Skeletal muscle satellite cell (primary cell): ENCODE data around the gene CLP1.
A peak's percentile ranks its signal among the peaks of the same experiment; 100 is the strongest.

Experiments used
- H3K27me3 ChIP-seq: 2 replicates; pipeline ENCODE4 v1.7.0; 2013; ENCODE audit warnings: low read length; ENCODE audit not compliant: control insufficient read depth, insufficient read depth
- H3K36me3 ChIP-seq: 2 replicates; pipeline ENCODE4 v1.7.0; 2013; ENCODE audit warnings: mild to moderate bottlenecking, control low read depth, low read length; ENCODE audit not compliant: insufficient read depth
- H3K4me1 ChIP-seq: 2 replicates; pipeline ENCODE4 v1.7.0; 2013; ENCODE audit warnings: low read length; ENCODE audit not compliant: control insufficient read depth, insufficient read depth
- H3K4me2 ChIP-seq: 2 replicates; pipeline ENCODE4 v1.7.0; 2013; ENCODE audit warnings: mild to moderate bottlenecking, low read length
- H3K4me3 ChIP-seq: 2 replicates; pipeline ENCODE4 v1.7.0; 2013; ENCODE audit warnings: low read length
- H3K9ac ChIP-seq: 2 replicates; pipeline ENCODE4 v1.7.0; 2013; ENCODE audit warnings: mild to moderate bottlenecking, low read depth, low read length, moderate library complexity
- H3K9me3 ChIP-seq: replicated peaks from 2 replicates; pipeline ENCODE4 v1.7.0; 2013; ENCODE audit warnings: mild to moderate bottlenecking, control low read depth, low read length

Gene CLP1

GRCh38 chr11:57632116-57632515 lies 25.4 kb upstream of the CLP1 start:
- H3K9me3 ChIP-seq, result no peaks in the 10 kb centered on the region
- H3K4me1 ChIP-seq, result no peaks in the 10 kb centered on the region
- no peaks in the 10 kb centered on the region for H3K36me3 ChIP-seq
- no peak overlapping the region for H3K4me3 ChIP-seq
- H3K9ac ChIP-seq, result no peak overlapping the region
- peaks cover 51% of the 10 kb centered on the region for H3K27me3 ChIP-seq
- H3K4me2 ChIP-seq, result no peak overlapping the region

- H3K9ac ChIP-seq, result no peak overlapping the region
- no peaks in the 10 kb centered on the region for H3K9me3 ChIP-seq
- peaks cover 51% of the 10 kb centered on the region for H3K27me3 ChIP-seq
- no peak overlapping the region for H3K4me3 ChIP-seq
- H3K36me3 ChIP-seq, result no peaks in the 10 kb centered on the region
- H3K4me1 ChIP-seq, result peaks cover 6% of the 10 kb centered on the region
- H3K4me2 ChIP-seq, result no peak overlapping the region
These were observed 24.0 kb upstream of the CLP1 start for GRCh38 chr11:57633394-57634070.

DNA sequence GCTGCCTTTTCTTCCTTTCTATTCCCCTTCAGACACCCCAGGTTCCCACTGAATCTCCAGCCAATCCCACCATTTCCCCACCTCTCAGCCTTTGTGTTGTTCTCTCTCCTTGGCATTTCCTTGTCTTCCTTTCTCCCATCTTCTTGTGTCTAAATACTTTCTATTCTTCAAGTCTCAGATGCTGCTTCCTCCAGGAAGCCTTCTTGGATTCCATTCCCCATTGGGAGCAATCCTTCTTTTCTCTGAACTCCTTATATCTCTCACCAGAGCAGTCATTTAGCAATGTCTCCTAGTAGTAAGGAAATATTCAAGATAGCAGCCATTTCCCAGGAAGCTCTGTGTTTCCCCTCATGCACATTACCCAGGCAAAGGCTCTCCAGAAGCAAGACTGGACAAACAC lies 23.3 kb upstream of the CLP1 start:
- Histone ChIP-seq H3K4me3 (no peak overlapping the region), H3K27me3 (peaks cover 45% of the 10 kb centered on the region), H3K36me3 (no peaks in the 10 kb centered on the region), H3K4me1 (peaks cover 7% of the 10 kb centered on the region), H3K9ac (no peak overlapping the region), H3K4me2 (no peak overlapping the region), H3K9me3 (no peaks in the 10 kb centered on the region)

GRCh38 chr11:57635246-57635645 lies 22.3 kb upstream of the CLP1 start:
- Histone ChIP-seq H3K4me3 (no peak overlapping the region), H3K27me3 (peaks cover 41% of the 10 kb centered on the region), H3K36me3 (no peaks in the 10 kb centered on the region), H3K9me3 (no peaks in the 10 kb centered on the region), H3K4me1 (peaks cover 16% of the 10 kb centered on the region), H3K4me2 (no peak overlapping the region), H3K9ac (no peak overlapping the region)

GRCh38 chr11:57637626-57638004 lies 19.9 kb upstream of the CLP1 start:
- peak overlapping the region; percentile 99 for H3K4me2 ChIP-seq
- peak overlapping the region; percentile 95 for H3K9ac ChIP-seq
- peaks cover 23% of the 10 kb centered on the region for H3K27me3 ChIP-seq
- peaks cover 27% of the 10 kb centered on the region for H3K4me1 ChIP-seq
- no peaks in the 10 kb centered on the region for H3K36me3 ChIP-seq
- H3K4me3 ChIP-seq, result peak overlapping the region; percentile 92
- no peaks in the 10 kb centered on the region for H3K9me3 ChIP-seq

DNA sequence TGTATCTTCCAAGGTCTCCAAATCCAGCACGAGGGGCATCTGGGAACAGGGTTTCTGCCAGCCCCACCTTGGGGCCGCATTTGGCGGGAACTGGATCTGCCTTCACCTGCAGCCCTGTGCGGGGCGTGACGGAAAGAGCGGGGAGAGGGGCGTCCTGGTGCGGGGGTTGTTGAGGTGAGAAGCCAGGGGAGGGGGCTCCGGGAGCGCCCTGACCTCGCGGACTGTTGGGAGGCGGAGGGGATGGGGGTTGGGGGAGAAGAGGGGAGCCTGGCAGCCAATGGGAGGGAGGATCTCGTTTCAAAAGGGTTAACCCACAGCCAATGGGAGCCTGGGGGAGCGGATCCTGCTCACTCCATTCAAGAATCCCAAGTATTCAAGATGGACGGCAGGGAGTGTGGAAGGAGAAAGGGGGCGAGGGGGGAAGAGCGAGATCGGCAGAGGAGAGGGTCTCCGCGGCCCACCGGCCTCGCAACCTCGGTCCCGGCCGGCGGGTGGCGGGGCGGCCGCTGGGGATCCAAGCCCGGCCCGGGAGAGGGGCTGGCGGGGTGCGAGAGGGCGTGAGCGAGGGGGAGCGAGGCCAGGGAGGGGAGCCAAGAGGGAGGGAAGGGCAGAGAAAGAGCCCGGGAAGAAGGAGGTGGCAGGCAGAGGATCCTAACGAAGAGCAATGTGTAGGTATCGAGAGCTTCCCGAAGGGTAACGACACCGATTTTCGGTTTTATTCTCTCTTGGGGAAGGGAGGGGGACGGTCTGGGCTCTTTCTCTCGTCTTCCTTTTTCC lies 19.4 kb upstream of the CLP1 start:
- Histone ChIP-seq H3K4me3 (peak overlapping the region; percentile 92), H3K36me3 (no peaks in the 10 kb centered on the region), H3K9ac (peak overlapping the region; percentile 95), H3K9me3 (no peaks in the 10 kb centered on the region), H3K4me1 (peaks cover 27% of the 10 kb centered on the region), H3K4me2 (peak overlapping the region; percentile 99), H3K27me3 (peaks cover 19% of the 10 kb centered on the region)

DNA sequence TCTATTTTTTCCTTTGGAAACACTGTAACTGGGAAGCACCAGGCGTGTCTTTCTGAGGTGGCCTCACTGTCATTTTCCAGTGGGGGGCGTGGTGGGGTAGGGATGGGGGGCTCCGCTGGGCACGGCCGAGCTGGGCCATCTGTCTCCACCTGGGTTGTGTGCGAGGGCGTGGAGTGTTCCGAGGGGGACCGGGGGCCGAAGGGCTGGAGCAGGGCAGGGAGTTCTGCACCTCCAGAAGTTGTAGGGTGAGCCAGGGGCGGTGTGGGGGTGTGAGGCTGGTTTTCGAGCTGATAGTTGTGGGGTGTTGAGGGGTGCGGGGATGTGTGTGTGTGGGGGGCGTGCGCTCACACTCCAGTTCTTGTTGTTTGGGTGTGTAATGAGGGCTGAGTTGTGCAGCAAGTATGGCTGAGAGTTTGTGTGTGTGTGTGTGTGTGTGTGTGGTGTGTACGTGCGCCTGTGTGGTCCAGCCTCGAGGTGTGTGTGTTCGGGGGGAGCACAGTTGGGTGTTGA lies 18.7 kb upstream of the CLP1 start:
- peak overlapping the region; percentile 92 for H3K4me3 ChIP-seq
- peak overlapping the region; percentile 99 for H3K4me2 ChIP-seq
- peaks cover 14% of the 10 kb centered on the region for H3K27me3 ChIP-seq
- H3K4me1 ChIP-seq, result peaks cover 27% of the 10 kb centered on the region
- peak overlapping the region; percentile 95 for H3K9ac ChIP-seq
- H3K9me3 ChIP-seq, result no peaks in the 10 kb centered on the region
- no peaks in the 10 kb centered on the region for H3K36me3 ChIP-seq

DNA sequence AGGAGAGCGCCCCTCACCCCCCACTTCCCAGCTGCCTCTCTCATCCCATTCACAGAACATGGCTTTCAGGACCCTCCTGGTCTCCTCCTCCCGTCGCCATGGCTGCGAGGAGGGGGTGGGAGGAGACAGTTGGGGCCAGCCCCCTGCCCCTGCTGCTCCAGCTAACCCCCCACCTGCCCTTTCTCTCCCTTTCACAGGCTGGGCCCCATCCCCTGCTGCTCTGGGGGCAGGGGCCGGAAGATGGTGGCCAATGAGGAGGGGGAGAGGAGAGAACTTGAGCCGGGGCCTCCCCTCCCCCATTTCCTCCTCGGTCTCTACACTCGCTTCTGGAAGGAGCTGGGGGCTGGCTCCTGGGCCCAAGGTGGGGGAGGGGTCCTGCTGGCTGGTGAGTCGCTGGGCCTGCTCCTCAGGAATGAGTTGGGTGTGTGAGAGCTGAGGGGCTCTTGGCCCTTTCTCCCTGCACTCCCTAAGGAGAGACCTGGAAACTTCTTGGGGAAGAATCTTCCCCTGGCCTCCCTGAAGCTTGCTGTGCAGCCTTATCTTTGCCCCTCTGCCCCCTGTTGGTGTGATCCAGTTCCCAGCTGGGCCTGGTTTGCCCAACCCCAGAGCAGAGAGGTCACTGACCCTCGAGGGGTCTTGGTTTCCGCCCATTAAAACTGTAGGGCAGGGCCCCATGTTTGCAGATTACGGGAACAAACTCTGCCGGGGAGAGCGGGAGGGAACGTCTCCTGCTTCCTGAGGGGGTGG lies 18.1 kb upstream of the CLP1 start:
- H3K36me3 ChIP-seq, result no peaks in the 10 kb centered on the region
- H3K4me1 ChIP-seq, result peaks cover 29% of the 10 kb centered on the region
- peak overlapping the region; percentile 95 for H3K9ac ChIP-seq
- peak overlapping the region; percentile 99 for H3K4me2 ChIP-seq
- peak overlapping the region; percentile 92 for H3K4me3 ChIP-seq
- H3K9me3 ChIP-seq, result no peaks in the 10 kb centered on the region
- peaks cover 8% of the 10 kb centered on the region for H3K27me3 ChIP-seq

GRCh38 chr11:57640068-57640800 lies 17.3 kb upstream of the CLP1 start:
- Histone ChIP-seq H3K4me1 (peaks cover 31% of the 10 kb centered on the region), H3K4me2 (peak overlapping the region; percentile 99), H3K9me3 (no peaks in the 10 kb centered on the region), H3K4me3 (peak overlapping the region; percentile 92), H3K27me3 (peaks cover 4% of the 10 kb centered on the region), H3K36me3 (no peaks in the 10 kb centered on the region), H3K9ac (peak overlapping the region; percentile 95)

DNA sequence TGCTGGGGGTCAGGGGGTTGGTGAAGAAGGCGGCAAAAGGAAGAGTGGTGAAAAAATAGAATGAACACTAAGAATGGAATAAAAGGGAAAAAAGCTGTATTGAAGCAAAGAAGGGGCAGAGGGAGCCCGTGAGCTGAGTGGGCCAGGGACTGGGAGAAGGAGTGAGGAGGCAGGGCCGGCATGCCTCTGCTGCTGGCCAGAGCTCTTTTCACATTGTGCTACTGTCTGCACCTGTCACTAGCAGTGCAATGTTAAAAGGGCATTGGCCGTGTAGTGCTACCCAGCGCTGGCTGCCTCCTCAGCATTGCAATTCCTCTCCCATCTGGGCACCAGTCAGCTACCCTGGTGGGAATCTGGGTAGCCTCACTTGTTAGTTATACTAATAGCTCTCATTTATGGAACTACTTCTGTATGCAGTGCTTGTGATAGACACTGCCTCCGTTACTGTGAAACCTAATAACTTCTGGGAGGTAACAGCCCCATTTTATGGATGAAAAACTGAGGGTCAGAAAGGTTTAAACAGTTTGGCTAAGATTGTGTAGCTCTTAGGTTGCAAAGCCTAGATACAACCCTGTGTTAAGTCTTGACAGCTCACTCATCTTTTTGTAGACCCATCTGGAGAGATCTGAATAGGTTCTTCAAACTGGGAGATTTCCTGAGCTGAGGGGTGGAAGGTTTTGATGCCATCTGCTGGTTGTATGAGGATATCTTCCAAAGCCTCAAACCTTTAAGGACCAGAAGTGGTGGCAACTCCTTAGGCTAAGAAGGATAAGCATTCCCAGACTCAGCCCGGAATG lies 16.4 kb upstream of the CLP1 start:
- H3K27me3 ChIP-seq, result peaks cover 12% of the 10 kb centered on the region
- peak overlapping the region; percentile 92 for H3K4me3 ChIP-seq
- H3K36me3 ChIP-seq, result no peaks in the 10 kb centered on the region
- H3K4me2 ChIP-seq, result peak overlapping the region; percentile 99
- H3K4me1 ChIP-seq, result peaks cover 31% of the 10 kb centered on the region
- no peaks in the 10 kb centered on the region for H3K9me3 ChIP-seq
- peak overlapping the region; percentile 95 for H3K9ac ChIP-seq
